ENCODE measurements around the gene MRI1. TPM values are rescaled to one million over a fixed set of nuclear protein-coding genes. Genes with fewer than 3 reads are reported as not detected.

MRI1 gene
- total and polyA plus RNA-seq, 2 donors from 2014 or later, result 18.8 to 46.5 TPM

GRCh38 chr19:13734751-13735150, 29.6 kb upstream of the MRI1 start:
- no peaks in the 10 kb centered on the region for H3K9me3 ChIP-seq (ENCODE audit: control insufficient read depth in 2 of 3, insufficient read depth in 1 of 3, low read length in 3 of 3)
- TF ChIP-seq CTCF (IDR thresholded peaks at IDR 0.05; ENCODE audit: borderline replicate concordance, extremely low read depth, insufficient read depth), result no peak
- H3K27me3 ChIP-seq (ENCODE audit: control insufficient read depth, insufficient read depth, low read length), result no peaks in the 10 kb centered on the region
- DNase-seq (no peak), FAIRE-seq (no peak)
- peaks cover 0 to 3% (median 0%) of the 10 kb centered on the region in 3 donors for H3K4me1 ChIP-seq (ENCODE audit: control insufficient read depth in 2 of 3, insufficient read depth in 2 of 3, low read depth in 1 of 3, low read length in 3 of 3)
- no peaks in the 10 kb centered on the region for H3K36me3 ChIP-seq (ENCODE audit: control insufficient read depth in 2 of 3, insufficient read depth in 3 of 3, low read length in 3 of 3)
- H3K4me3 ChIP-seq (ENCODE audit: low read length in 3 of 3), result no peak overlapping the region
- intact Hi-C loops (cut with DNase I), result no loop called here
- no peak overlapping the region for H3K27ac ChIP-seq (ENCODE audit: low read depth in 2 of 2, low read length in 2 of 2)
- no peak overlapping the region for H3K9ac ChIP-seq (ENCODE audit: low read length in 3 of 3)

DNA sequence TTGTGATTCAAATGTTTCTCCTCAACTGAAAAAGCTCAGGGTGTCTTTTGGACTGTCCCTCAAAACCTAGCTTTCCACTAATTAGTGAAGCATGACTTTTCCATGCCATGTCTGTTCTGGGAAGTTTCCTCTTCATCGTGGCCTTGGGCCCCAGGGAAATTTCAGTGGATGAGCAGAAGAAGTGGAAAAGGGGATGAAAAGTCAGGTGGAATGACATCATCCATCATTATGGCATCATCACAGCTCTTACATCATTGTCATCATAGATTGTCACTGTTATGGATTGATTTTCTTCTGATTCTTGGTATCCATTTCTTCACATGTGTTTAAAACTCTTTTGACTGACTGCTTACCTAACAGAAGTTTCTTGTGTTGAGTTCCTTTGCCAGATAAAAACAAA, 26.2 kb upstream of the MRI1 start:
- H3K27ac ChIP-seq (ENCODE audit: low read depth in 2 of 2, low read length in 2 of 2), result no peak overlapping the region
- no peak overlapping the region for H3K4me3 ChIP-seq (ENCODE audit: low read length in 3 of 3)
- no peak for TF ChIP-seq CTCF (IDR thresholded peaks at IDR 0.05; ENCODE audit: borderline replicate concordance, extremely low read depth, insufficient read depth)
- intact Hi-C loops (cut with DNase I), result no loop called here
- peaks cover 0 to 2% (median 0%) of the 10 kb centered on the region in 3 donors for H3K36me3 ChIP-seq (ENCODE audit: control insufficient read depth in 2 of 3, insufficient read depth in 3 of 3, low read length in 3 of 3)
- H3K4me1 ChIP-seq (ENCODE audit: control insufficient read depth in 2 of 3, insufficient read depth in 2 of 3, low read depth in 1 of 3, low read length in 3 of 3), result no peaks in the 10 kb centered on the region
- H3K27me3 ChIP-seq (ENCODE audit: control insufficient read depth, insufficient read depth, low read length), result no peaks in the 10 kb centered on the region
- no peaks in the 10 kb centered on the region for H3K9me3 ChIP-seq (ENCODE audit: control insufficient read depth in 2 of 3, insufficient read depth in 1 of 3, low read length in 3 of 3)
- no peak overlapping the region for H3K9ac ChIP-seq (ENCODE audit: low read length in 3 of 3)
- DNase-seq (no peak), FAIRE-seq (no peak)

- H3K4me1 ChIP-seq (ENCODE audit: control insufficient read depth in 2 of 3, insufficient read depth in 2 of 3, low read depth in 1 of 3, low read length in 3 of 3), result no peaks in the 10 kb centered on the region
- peaks cover 0 to 2% (median 0%) of the 10 kb centered on the region in 3 donors for H3K36me3 ChIP-seq (ENCODE audit: control insufficient read depth in 2 of 3, insufficient read depth in 3 of 3, low read length in 3 of 3)
- H3K27ac ChIP-seq (ENCODE audit: low read depth in 2 of 2, low read length in 2 of 2), result no peak overlapping the region
- no peaks in the 10 kb centered on the region for H3K9me3 ChIP-seq (ENCODE audit: control insufficient read depth in 2 of 3, insufficient read depth in 1 of 3, low read length in 3 of 3)
- TF ChIP-seq CTCF (IDR thresholded peaks at IDR 0.05; ENCODE audit: borderline replicate concordance, extremely low read depth, insufficient read depth), result no peak
- no peak for FAIRE-seq
- DNase-seq, result no peak
- H3K9ac ChIP-seq (ENCODE audit: low read length in 3 of 3), result no peak overlapping the region
- no peaks in the 10 kb centered on the region for H3K27me3 ChIP-seq (ENCODE audit: control insufficient read depth, insufficient read depth, low read length)
- H3K4me3 ChIP-seq (ENCODE audit: low read length in 3 of 3), result no peak overlapping the region
- intact Hi-C loops (cut with DNase I), result no loop called here
These were observed 22.4 kb upstream of the MRI1 start for GRCh38 chr19:13741893-13742292.

DNA sequence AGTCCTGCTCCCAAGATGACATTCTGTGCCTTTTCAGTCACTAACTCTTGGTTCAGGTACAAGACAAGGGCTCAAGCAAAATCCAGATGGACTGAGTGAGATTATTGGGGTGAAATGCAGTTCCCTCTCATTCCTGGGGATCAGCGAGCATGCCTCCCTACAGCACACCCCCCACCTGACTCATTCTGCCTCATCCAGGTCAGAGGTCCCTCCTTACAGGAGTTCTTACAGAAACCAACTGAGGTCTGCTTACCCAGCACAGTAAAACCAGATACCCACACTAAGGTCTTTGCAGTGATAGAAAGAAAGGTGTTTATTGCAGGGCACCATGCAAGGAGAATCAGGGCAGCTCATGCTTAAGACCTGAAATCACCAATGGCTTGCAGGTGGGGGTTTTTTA, 21.6 kb upstream of the MRI1 start:
- peaks cover 0 to 2% (median 0%) of the 10 kb centered on the region in 3 donors for H3K36me3 ChIP-seq (ENCODE audit: control insufficient read depth in 2 of 3, insufficient read depth in 3 of 3, low read length in 3 of 3)
- H3K27ac ChIP-seq (ENCODE audit: low read depth in 2 of 2, low read length in 2 of 2), result no peak overlapping the region
- no peaks in the 10 kb centered on the region for H3K4me1 ChIP-seq (ENCODE audit: control insufficient read depth in 2 of 3, insufficient read depth in 2 of 3, low read depth in 1 of 3, low read length in 3 of 3)
- no peak for TF ChIP-seq CTCF (IDR thresholded peaks at IDR 0.05; ENCODE audit: borderline replicate concordance, extremely low read depth, insufficient read depth)
- no peak overlapping the region for H3K9ac ChIP-seq (ENCODE audit: low read length in 3 of 3)
- no peak for DNase-seq
- intact Hi-C loops (cut with DNase I), result no loop called here
- no peak overlapping the region for H3K4me3 ChIP-seq (ENCODE audit: low read length in 3 of 3)
- no peaks in the 10 kb centered on the region for H3K9me3 ChIP-seq (ENCODE audit: control insufficient read depth in 2 of 3, insufficient read depth in 1 of 3, low read length in 3 of 3)
- H3K27me3 ChIP-seq (ENCODE audit: control insufficient read depth, insufficient read depth, low read length), result no peaks in the 10 kb centered on the region
- FAIRE-seq, result no peak
